Kidney (tissue), 14 donors: ENCODE results near the gene NAMPT. TPM values are rescaled to one million over a fixed set of nuclear protein-coding genes. Genes with fewer than 3 reads are reported as not detected.
"Not testable (repeated sequence)": the region's sequence is repeated elsewhere in the genome, so short reads cannot be mapped to it uniquely, and the experiment has no call there.

Experiments
- DNase-seq, 5 donors: peaks; one replicate each; pipeline ENCODE4 v3.0.0-alpha.2; 2013 to 2020
- FAIRE-seq: peaks from 2 replicates; lab custom pipeline; 2012; peaks lifted over from hg19 to GRCh38; lab: Jason Lieb, UNC
- H3K27ac ChIP-seq, 2 donors: one replicate each; pipeline ENCODE4 v1.7.0; 2013; ENCODE audit warnings: low read depth in 2 of 2, low read length in 2 of 2, inconsistent platforms in 1 of 2
- H3K27me3 ChIP-seq: one replicate; pipeline ENCODE4 v1.7.1; 2013; ENCODE audit warnings: low read length, inconsistent platforms; ENCODE audit not compliant: control insufficient read depth, insufficient read depth
- H3K36me3 ChIP-seq, 3 donors: one replicate each; pipeline versions ENCODE4 v1.7.0 to v1.7.1; 2013; ENCODE audit warnings: low read length in 3 of 3, control low read depth in 1 of 3, inconsistent platforms in 1 of 3; ENCODE audit not compliant: insufficient read depth in 3 of 3, control insufficient read depth in 2 of 3
- H3K4me1 ChIP-seq, 3 donors: one replicate each; pipeline versions ENCODE4 v1.7.0 to v1.7.1; 2013; ENCODE audit warnings: low read length in 3 of 3, inconsistent platforms in 1 of 3, low read depth in 1 of 3; ENCODE audit not compliant: control insufficient read depth in 2 of 3, insufficient read depth in 2 of 3
- H3K4me3 ChIP-seq, 3 donors: one replicate each; pipeline versions ENCODE4 v1.7.0 to v1.8.1; 2013; ENCODE audit warnings: low read length in 3 of 3, control low read depth in 1 of 3, inconsistent platforms in 1 of 3
- H3K9ac ChIP-seq, 3 donors: one replicate each; pipeline versions ENCODE4 v1.7.0 to v1.7.1; 2013; ENCODE audit warnings: low read length in 3 of 3, control low read depth in 1 of 3, inconsistent platforms in 1 of 3
- H3K9me3 ChIP-seq, 3 donors: one replicate each; pipeline versions ENCODE4 v1.7.0 to v1.7.1; 2013; ENCODE audit warnings: low read length in 3 of 3, control low read depth in 1 of 3, inconsistent platforms in 1 of 3; ENCODE audit not compliant: control insufficient read depth in 2 of 3, insufficient read depth in 1 of 3
- CTCF ChIP-seq: IDR thresholded peaks from 3 replicates; pipeline ENCODE4 v1.5.1; 2012; ENCODE audit warnings: mild to moderate bottlenecking, moderate library complexity, borderline replicate concordance; ENCODE audit not compliant: insufficient read depth; ENCODE audit errors: extremely low read depth
- intact Hi-C: fragments of 100-400 bp; cut with DNase I; formaldehyde crosslinking; loops from one replicate; pipeline ENCODE4 v1.11.1; 2022
- polyA plus RNA-seq: library from polyadenylated mRNA; stranded (reverse); fragments of 350-450 nt; fragmentation: Illumina TruSeq; extraction: RNeasy Lipid Tissue Mini Kit (QIAGEN cat#74804); gene quantifications from one replicate; pipeline ENCODE4 v1.2.3, GENCODE V29; 2014; ENCODE audit warnings: low read depth, low replicate concordance; ENCODE audit not compliant: insufficient read depth
- total RNA-seq: library from RNA; stranded (reverse); fragmentation: NEBNext Ultra II Directional; extraction: Animal tissue kit (Norgen Biotek cat#: 25700); gene quantifications from one replicate; pipeline ENCODE4 v1.2.1, GENCODE V29; 2021
- donor health status: control.
- donor health status: control.
- donor health status: control.
- donor health status: control.
- donor health status: control.
- donor health status: DM: yes; HTN: yes; CAD: no.
- donor health status: Normal renal cell carcinoma (clear cell type).

NAMPT gene
- total and polyA plus RNA-seq, 2 donors from 2014 or later = 16.5 to 217 TPM

- intact Hi-C loops = no loop called here
- Histone ChIP-seq H3K27me3 (no peaks in the 10 kb centered on the region), H3K27ac (peak overlapping the region; percentile 26 to 38), H3K4me1 (peaks cover 0 to 4% (median 3%) of the 10 kb centered on the region in 3 donors), H3K9ac (no peak overlapping the region), H3K36me3 (no peaks in the 10 kb centered on the region), H3K9me3 (no peaks in the 10 kb centered on the region), H3K4me3 (no peak overlapping the region)
- no peak for FAIRE-seq
- peak in 2 of 5 donors; percentile 22 to 96 for DNase-seq
- TF ChIP-seq CTCF = no peak
Observed at GRCh38 chr7:106216923-106217542, 67.8 kb downstream of the NAMPT start.

GRCh38 chr7:106216517-106216922, 68.3 kb downstream of the NAMPT start:
- intact Hi-C loops = no loop called here
- no peak overlapping the region for H3K4me3 ChIP-seq
- H3K36me3 ChIP-seq = no peaks in the 10 kb centered on the region
- no peaks in the 10 kb centered on the region for H3K27me3 ChIP-seq
- DNase-seq = peak in 1 of 5 donors; percentile 16
- H3K9ac ChIP-seq = no peak overlapping the region
- H3K27ac ChIP-seq = peak overlapping the region in 1 of 2 donors; percentile 11
- FAIRE-seq = no peak
- peaks cover 0 to 4% (median 3%) of the 10 kb centered on the region in 3 donors for H3K4me1 ChIP-seq
- TF ChIP-seq CTCF = no peak
- no peaks in the 10 kb centered on the region for H3K9me3 ChIP-seq

- peaks cover 0 to 4% (median 3%) of the 10 kb centered on the region in 3 donors for H3K4me1 ChIP-seq
- H3K4me3 ChIP-seq = no peak overlapping the region
- no peak for TF ChIP-seq CTCF
- intact Hi-C loops = no loop called here
- peak overlapping the region in 1 of 2 donors; percentile 11 for H3K27ac ChIP-seq
- DNase-seq = no peak
- no peaks in the 10 kb centered on the region for H3K36me3 ChIP-seq
- H3K9me3 ChIP-seq = no peaks in the 10 kb centered on the region
- no peak overlapping the region for H3K9ac ChIP-seq
- FAIRE-seq = no peak
- no peaks in the 10 kb centered on the region for H3K27me3 ChIP-seq
Observed at GRCh38 chr7:106215868-106216516, 68.8 kb downstream of the NAMPT start.

DNA sequence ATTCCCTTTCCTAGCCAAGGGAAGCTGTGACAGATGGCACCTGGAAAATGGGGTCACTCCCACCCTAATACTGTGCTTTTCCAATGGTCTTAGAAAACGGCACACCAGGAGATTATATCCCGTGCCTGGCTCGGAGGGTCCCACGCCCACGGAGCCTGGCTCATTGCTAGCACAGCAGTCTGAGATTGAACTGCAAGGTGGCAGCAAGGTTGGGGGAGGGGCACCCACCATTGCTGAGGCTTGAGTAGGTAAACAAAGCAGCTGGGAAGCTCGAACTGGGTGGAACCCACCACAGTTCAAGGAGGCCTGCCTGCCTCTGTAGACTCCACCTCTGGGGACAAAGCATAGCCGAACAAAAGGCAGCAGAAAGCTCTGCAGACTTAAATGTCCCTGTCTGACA, 75.8 kb downstream of the NAMPT start:
- DNase-seq, H3K36me3 ChIP-seq, H3K27me3 ChIP-seq, H3K9me3 ChIP-seq, FAIRE-seq, H3K4me3 ChIP-seq, H3K4me1 ChIP-seq, H3K9ac ChIP-seq, intact Hi-C loops, H3K27ac ChIP-seq: not testable (repeated sequence)
